HG02943 (cell line): ENCODE data around the gene OR4C15.

Source experiments
- ATAC-seq: cut with Tn5 transposase; IDR thresholded peaks from one replicate; pipeline ENCODE4 v1.9.1; 2021; ENCODE audit warnings: mild to moderate bottlenecking, low read depth, moderate library complexity; ENCODE audit not compliant: unreplicated experiment

Gene OR4C15

GRCh38 chr11:55554169-55554568 lies at the start of gene OR4C15:
Gene OR4C15 (plus strand): TSS chr11:55554469. CDS start chr11:55554469, 0 bp downstream.
- ATAC-seq = no peak

- no peak for ATAC-seq
Measured at GRCh38 chr11:55571828-55572227, 17.6 kb downstream of the OR4C15 start, which contains the start of gene OR4C16. Gene OR4C16 (plus strand): TSS chr11:55572128. CDS start chr11:55572128, 0 bp downstream.

- ATAC-seq = no peak
Measured at GRCh38 chr11:55572548-55572947, 18.3 kb downstream of the OR4C15 start.
